GM12878 (cell line): ENCODE measurements around the gene PALLD. TPM values are rescaled to one million over a fixed set of nuclear protein-coding genes. Genes with fewer than 3 reads are reported as not detected.

Experiments used
- ATAC-seq: fragments of 200-7000 bp; cut with Tn5 transposase; 3 replicates; pipeline ENCODE4 v1.9.1; 2020; ENCODE audit warnings: mild to moderate bottlenecking, moderate library complexity
- BruUV-seq: library from RNA; stranded (reverse); fragments of 400-500 nt; replicated peaks from 2 replicates; lab custom pipeline; 2021; lab: Mats Ljungman, UMichigan
- CTCF ChIA-PET: fragments of 300-600 bp; sonication (Branson Sonifier 250); formaldehyde crosslinking; extraction: SDS; loops from one replicate; lab custom pipeline; 2021; ENCODE audit warnings: inconsistent platforms; lab: Yijun Ruan, JAX
- POLR2A ChIA-PET: fragments of 350-600 bp; formaldehyde crosslinking; extraction: SDS; loops from one replicate; lab custom pipeline; 2021; ENCODE audit warnings: inconsistent platforms; lab: Charles Lee
- RAD21 ChIA-PET: fragments of 300-600 bp; sonication (Branson Sonifier 250); formaldehyde crosslinking; loops from one replicate; lab custom pipeline; 2023; ENCODE audit warnings: antibody characterized with exemption; ENCODE audit not compliant: unreplicated experiment; lab: Charles Lee
- SMC1A ChIA-PET: fragments of 300-600 bp; sonication (Branson Sonifier 250); formaldehyde crosslinking; loops from one replicate; lab custom pipeline; 2023; ENCODE audit not compliant: unreplicated experiment, uncharacterized antibody; lab: Charles Lee
- DNase-seq: peaks from one replicate; pipeline ENCODE4 v3.0.0-alpha.2; 2011; ENCODE audit warnings: low read depth, low spot score
- FAIRE-seq: peaks from 3 replicates; lab custom pipeline; 2011; peaks lifted over from hg19 to GRCh38; lab: Jason Lieb, UNC
- H2AFZ ChIP-seq: 2 replicates; pipeline ENCODE4 v1.6.0; 2011; ENCODE audit warnings: low read depth, low read length, control low read depth; ENCODE audit not compliant: control insufficient read depth
- H3K27ac ChIP-seq: 2 replicates; pipeline ENCODE4 v1.5.1; 2011; ENCODE audit warnings: control low read depth; ENCODE audit not compliant: control insufficient read depth, insufficient read depth
- H3K27me3 ChIP-seq, 2 experiments: replicated peaks in 1 of 2; 2 replicates each; pipeline versions ENCODE4 v1.6.0 to v1.6.1; 2011; ENCODE audit warnings: low read length in 1 of 2; ENCODE audit not compliant: control insufficient read depth in 2 of 2, insufficient read depth in 2 of 2
- H3K36me3 ChIP-seq, 2 experiments: 2 replicates each; pipeline ENCODE4 v1.5.1; 2011; ENCODE audit warnings: low read length in 1 of 2; ENCODE audit not compliant: control insufficient read depth in 2 of 2, insufficient read depth in 2 of 2
- H3K4me1 ChIP-seq: 2 replicates; pipeline ENCODE4 v1.6.1; 2011; ENCODE audit warnings: mild to moderate bottlenecking, low read length, moderate library complexity, mixed read lengths; ENCODE audit not compliant: control insufficient read depth, insufficient read depth
- H3K4me2 ChIP-seq: 2 replicates; pipeline ENCODE4 v1.6.0; 2011; ENCODE audit warnings: control low read depth; ENCODE audit not compliant: control insufficient read depth, insufficient read depth
- H3K4me3 ChIP-seq: fragments of 200-600 bp; sonication (generic); 2 replicates; pipeline ENCODE4 v1.5.1; 2016
- H3K79me2 ChIP-seq: 2 replicates; pipeline ENCODE4 v1.6.0; 2011; ENCODE audit warnings: low read length; ENCODE audit not compliant: control insufficient read depth, insufficient read depth
- H3K9ac ChIP-seq: 2 replicates; pipeline ENCODE4 v1.8.0; 2011; ENCODE audit warnings: low read length, control low read depth, mixed read lengths; ENCODE audit not compliant: control insufficient read depth, insufficient read depth
- H3K9me3 ChIP-seq: replicated peaks from 3 replicates; pipeline ENCODE4 v1.5.1; 2011; ENCODE audit warnings: mild to moderate bottlenecking, low read length; ENCODE audit not compliant: control insufficient read depth, insufficient read depth
- H4K20me1 ChIP-seq: 2 replicates; pipeline ENCODE4 v1.6.0; 2011; ENCODE audit not compliant: control insufficient read depth, insufficient read depth
- ATF7 ChIP-seq: fragments of 450-650 bp; IDR thresholded peaks from 2 replicates; pipeline ENCODE4 v1.6.1; 2016; ENCODE audit warnings: low read depth, mild to moderate bottlenecking
- BCL11A ChIP-seq: IDR thresholded peaks from 2 replicates; pipeline ENCODE4 v1.6.1; 2011; ENCODE audit warnings: low read depth, low read length
- CREB1 ChIP-seq: IDR thresholded peaks from 2 replicates; pipeline ENCODE4 v1.6.1; 2012; ENCODE audit warnings: low read depth, mild to moderate bottlenecking, inconsistent platforms
- E2F4 ChIP-seq: IDR thresholded peaks from 2 replicates; pipeline ENCODE4 v1.6.1; 2012; ENCODE audit warnings: low read depth, low read length, improper control_type of control experiment
- ELK1 ChIP-seq: IDR thresholded peaks from 2 replicates; pipeline ENCODE4 v1.6.1; 2012; ENCODE audit warnings: low read depth, low read length, improper control_type of control experiment
- FOXM1 ChIP-seq: IDR thresholded peaks from 2 replicates; pipeline ENCODE4 v1.6.1; 2012; ENCODE audit warnings: low read depth, mild to moderate bottlenecking, inconsistent platforms, low read length, moderate library complexity
- GABPA ChIP-seq: IDR thresholded peaks from 2 replicates; pipeline ENCODE4 v1.6.1; 2014; ENCODE audit warnings: antibody characterized with exemption, low read depth, mild to moderate bottlenecking, inconsistent platforms
- HDAC6 ChIP-seq: fragments of 200-600 bp; sonication (generic); IDR thresholded peaks from one replicate; pipeline ENCODE4 v1.8.0; 2017; ENCODE audit warnings: antibody characterized with exemption; ENCODE audit not compliant: unreplicated experiment
- MAX ChIP-seq: IDR thresholded peaks from 2 replicates; pipeline ENCODE4 v1.6.1; 2012; ENCODE audit warnings: low read depth, low read length, improper control_type of control experiment
- RFX5 ChIP-seq: IDR thresholded peaks from 2 replicates; pipeline ENCODE4 v1.6.1; 2011; ENCODE audit warnings: low read depth, low read length, improper control_type of control experiment
- SREBF1 ChIP-seq: IDR thresholded peaks from 2 replicates; pipeline ENCODE4 v1.6.1; 2012; ENCODE audit warnings: mild to moderate bottlenecking, low read length
- TAF1 ChIP-seq: IDR thresholded peaks from 2 replicates; pipeline ENCODE4 v1.6.1; 2011; ENCODE audit warnings: mild to moderate bottlenecking, low read depth, low read length, borderline replicate concordance
- TCF12 ChIP-seq: IDR thresholded peaks from 2 replicates; pipeline ENCODE4 v1.6.1; 2011; ENCODE audit warnings: low read depth, mild to moderate bottlenecking, low read length
- ZNF24 ChIP-seq: fragments of 450-650 bp; IDR thresholded peaks from 2 replicates; pipeline ENCODE4 v1.6.1; 2017; ENCODE audit warnings: antibody characterized with exemption, mild to moderate bottlenecking
- WGBS: methylation state at CpG from one replicate; pipeline ENCODE4 v1.1.6; 2016; ENCODE audit warnings: low lambda C conversion rate; ENCODE audit not compliant: insufficient replicate concordance, insufficient coverage; ENCODE audit errors: missing lambda C conversion rate; 5-methylcytosine and 5-hydroxymethylcytosine counted together
- in situ Hi-C: fragments of 300-500 bp; cut with MboI; formaldehyde crosslinking; loops from 9 replicates; pipeline ENCODE4 v1.14.3; 2018; ENCODE audit warnings: mixed read lengths
- intact Hi-C: fragments of 100-400 bp; cut with micrococcal nuclease; formaldehyde crosslinking; loops from one replicate; pipeline ENCODE4 v1.14.2; 2022; ENCODE audit not compliant: unreplicated experiment
- polyA plus RNA-seq, 11 experiments: library from polyadenylated mRNA; depleted of rRNA in 4 of 11; unstranded in 6 of 11; stranded (reverse) in 5 of 11; fragments of >200 nt; fragmentation: Nextera tagmentation in 4 of 11; fragmentation: Illumina TruSeq in 1 of 11; extraction: Ambion mirVana in 4 of 11; extraction: Trizol in 1 of 11; gene quantifications; 1 replicate in 1 of 11; 2 replicates in 10 of 11; pipeline versions ENCODE4 v1.2.1 to v1.2.3, GENCODE V29; 2011 to 2016; ENCODE audit warnings: inconsistent platforms in 2 of 11, missing spikeins in 2 of 11, low read depth in 1 of 11
- total RNA-seq, 4 experiments: library from RNA; depleted of rRNA in 3 of 4; stranded (reverse); fragments of >200 nt in 3 of 4; fragmentation: Illumina TruSeq in 1 of 4; extraction: Trizol in 1 of 4; gene quantifications; 2 replicates each; pipeline versions ENCODE4 v1.2.1 to v1.2.3, GENCODE V29; 2013 to 2021

Gene PALLD
- total and polyA plus RNA-seq, 10 of the 15 experiments (the other 5 are each of a cell fraction or from before 2014, with no cell fraction given), result 1.0 to 7.7 (median 1.7) TPM

GRCh38 chr4:168765322-168765721 lies 268.5 kb downstream of the PALLD start:
- ChIA-PET CTCF (interaction anchor here (0.7 to 1.8 kb wide), 2 partner anchors 13 to 694 kb away, joined by 3 to 4 read pairs; no protein-coding TSS in a partner anchor), POLR2A (no interaction called here), RAD21 (no interaction called here), SMC1A (interaction anchor here (1.0 kb wide), 3 partner anchors 18 to 54 kb away, joined by 3 read pairs; no protein-coding TSS in a partner anchor)
- WGBS, result 49% methylated on average over 4 of the region's 4 CpGs
- Histone ChIP-seq H2AFZ (no peak overlapping the region), H3K79me2 (no peaks in the 10 kb centered on the region), H3K4me2 (no peak overlapping the region), H3K4me3 (no peak overlapping the region), H3K9ac (no peak overlapping the region), H3K36me3 (no peaks in the 10 kb centered on the region), H3K27me3 (no peaks in the 10 kb centered on the region; a peak in 1 of 4 replicates), H3K9me3 (no peaks in the 10 kb centered on the region), H3K27ac (no peak overlapping the region), H4K20me1 (no peaks in the 10 kb centered on the region), H3K4me1 (no peaks in the 10 kb centered on the region)
- in situ Hi-C loops (no loop called here), intact Hi-C loops (no loop called here)
- no peak for DNase-seq
- no TSS peak for BruUV-seq
- ATAC-seq, result no peak
- no peak for FAIRE-seq
- no peak for TF ChIP-seq CREB1
- no peak for TF ChIP-seq BCL11A
- no peak for TF ChIP-seq FOXM1

GRCh38 chr4:168765726-168766125 lies 268.9 kb downstream of the PALLD start:
- ATAC-seq (no peak), DNase-seq (no peak), FAIRE-seq (no peak)
- Histone ChIP-seq H3K4me3 (no peak overlapping the region), H3K4me1 (no peaks in the 10 kb centered on the region), H4K20me1 (no peaks in the 10 kb centered on the region), H3K27me3 (no peaks in the 10 kb centered on the region; a peak in 1 of 4 replicates), H3K9me3 (no peaks in the 10 kb centered on the region), H3K36me3 (no peaks in the 10 kb centered on the region), H3K9ac (no peak overlapping the region), H3K4me2 (no peak overlapping the region), H3K27ac (no peak overlapping the region), H2AFZ (no peak overlapping the region), H3K79me2 (no peaks in the 10 kb centered on the region)
- ChIA-PET SMC1A (no interaction called here), CTCF (interaction anchor here (0.7 to 1.8 kb wide), 2 partner anchors 12 to 694 kb away, joined by 3 to 4 read pairs; no protein-coding TSS in a partner anchor), RAD21 (no interaction called here), POLR2A (no interaction called here)
- no TSS peak for BruUV-seq
- intact Hi-C loops (no loop called here), in situ Hi-C loops (no loop called here)
- TF ChIP-seq GABPA (no peak), MAX (no peak), TCF12 (no peak), ATF7 (no peak), SREBF1 (no peak), RFX5 (no peak), E2F4 (no peak), HDAC6 (no peak), BCL11A (no peak), ELK1 (no peak), ZNF24 (no peak), TAF1 (no peak)
